ENCODE measurements around the gene CHST3.
"Not testable (repeated sequence)": the region's sequence is repeated elsewhere in the genome, so short reads cannot be mapped to it uniquely, and the experiment has no call there.

The CHST3 gene

DNA sequence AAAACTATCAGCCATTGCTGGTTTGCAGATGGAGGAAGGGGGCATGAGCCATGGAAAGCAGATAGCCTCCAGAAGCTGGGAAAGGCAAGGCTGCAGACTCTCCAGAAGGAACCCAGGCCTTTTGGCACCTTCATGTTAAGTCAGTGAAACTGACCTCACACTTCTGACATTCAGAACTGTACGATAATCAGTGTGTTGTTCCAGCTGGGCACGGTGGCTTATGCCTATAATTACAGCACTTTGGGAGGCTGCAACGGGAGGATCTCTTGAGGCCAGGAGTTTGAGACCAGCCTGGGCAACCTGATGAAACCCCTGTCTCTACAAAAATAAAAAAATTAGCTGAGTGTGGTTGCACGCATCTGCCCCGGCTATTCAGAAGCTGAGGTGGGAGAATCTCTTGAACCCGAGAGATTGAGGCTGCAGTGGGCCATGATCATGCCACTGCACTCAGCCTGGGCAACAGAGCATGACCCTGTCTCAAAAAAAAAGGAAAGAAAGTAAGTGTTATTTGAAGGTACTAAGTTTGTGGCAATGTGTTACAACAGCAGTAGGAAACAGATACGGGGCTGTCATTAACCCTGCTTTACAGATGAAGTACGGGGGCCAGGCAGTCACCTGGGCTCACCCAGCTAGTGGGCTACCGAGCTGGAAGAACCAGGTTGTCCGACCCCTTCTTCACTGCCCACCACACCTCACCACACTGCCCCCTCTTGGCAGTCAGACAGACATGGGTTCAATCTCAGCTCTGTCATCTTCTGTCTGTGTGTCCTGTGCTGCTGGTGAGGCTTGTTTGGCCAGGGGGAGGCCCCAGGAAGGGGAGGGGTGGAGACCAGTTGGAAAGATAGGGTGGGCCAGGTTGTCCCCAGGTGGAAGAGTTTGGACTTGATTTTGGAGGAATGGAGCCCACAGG lies 18.3 kb downstream of the CHST3 start:
- Histone ChIP-seq H3K36me3 (no peaks in the 10 kb centered on the region), H3K9me3 (no peaks in the 10 kb centered on the region), H3K4me3 (no peak overlapping the region), H3K27me3 (no peaks in the 10 kb centered on the region), H3K27ac (peak overlapping the region; percentile 81 to 87), H3K4me1 (peaks cover 0 to 100% (median 94%) of the 10 kb centered on the region in 4 donors)
- intact Hi-C loops (cut with DNase I; ENCODE audit: low total_unique reads) = loop anchor here (10.0 kb wide), 1 partner anchor 262 kb away; no protein-coding TSS in a partner anchor
- peak in 1 of 2 donors; percentile 41 for DNase-seq
- TF ChIP-seq, protein P1, sequence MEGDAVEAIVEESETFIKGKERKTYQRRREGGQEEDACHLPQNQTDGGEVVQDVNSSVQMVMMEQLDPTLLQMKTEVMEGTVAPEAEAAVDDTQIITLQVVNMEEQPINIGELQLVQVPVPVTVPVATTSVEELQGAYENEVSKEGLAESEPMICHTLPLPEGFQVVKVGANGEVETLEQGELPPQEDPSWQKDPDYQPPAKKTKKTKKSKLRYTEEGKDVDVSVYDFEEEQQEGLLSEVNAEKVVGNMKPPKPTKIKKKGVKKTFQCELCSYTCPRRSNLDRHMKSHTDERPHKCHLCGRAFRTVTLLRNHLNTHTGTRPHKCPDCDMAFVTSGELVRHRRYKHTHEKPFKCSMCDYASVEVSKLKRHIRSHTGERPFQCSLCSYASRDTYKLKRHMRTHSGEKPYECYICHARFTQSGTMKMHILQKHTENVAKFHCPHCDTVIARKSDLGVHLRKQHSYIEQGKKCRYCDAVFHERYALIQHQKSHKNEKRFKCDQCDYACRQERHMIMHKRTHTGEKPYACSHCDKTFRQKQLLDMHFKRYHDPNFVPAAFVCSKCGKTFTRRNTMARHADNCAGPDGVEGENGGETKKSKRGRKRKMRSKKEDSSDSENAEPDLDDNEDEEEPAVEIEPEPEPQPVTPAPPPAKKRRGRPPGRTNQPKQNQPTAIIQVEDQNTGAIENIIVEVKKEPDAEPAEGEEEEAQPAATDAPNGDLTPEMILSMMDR (IDR thresholded peaks at IDR 0.05) = no peak

DNA sequence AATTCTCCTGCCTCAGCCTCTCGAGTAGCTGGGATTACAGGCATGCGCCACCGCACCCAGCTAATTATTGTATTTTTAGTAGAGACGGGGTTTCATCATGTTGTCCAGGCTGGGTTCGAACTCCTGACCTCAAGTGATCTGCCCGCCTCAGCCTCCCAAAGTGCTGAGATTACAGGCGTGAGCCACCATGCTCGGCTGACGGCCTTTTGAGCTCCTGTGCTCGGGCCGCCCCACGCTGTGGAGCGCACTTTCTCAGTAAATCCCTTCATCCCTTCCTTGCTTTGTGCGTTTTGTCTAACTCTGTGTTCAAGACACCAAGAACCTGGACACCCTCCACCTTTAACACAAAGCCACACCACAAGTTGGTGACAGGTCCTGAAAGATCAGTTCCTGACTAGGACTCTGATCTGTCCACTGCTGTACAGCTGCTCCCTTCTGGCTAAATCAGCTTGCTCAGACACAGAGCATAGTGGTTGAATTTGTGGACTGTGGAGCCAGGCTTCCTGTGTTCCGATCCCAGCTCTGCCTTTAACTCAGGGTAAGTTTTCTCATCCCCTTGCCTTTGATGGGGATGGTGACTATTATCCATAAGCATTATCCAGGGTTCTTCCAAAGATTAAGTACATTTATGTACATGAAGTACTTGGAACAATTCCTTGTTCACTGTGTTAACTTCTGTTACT lies 20.1 kb downstream of the CHST3 start:
- intact Hi-C loops (cut with DNase I; ENCODE audit: low total_unique reads) = loop anchor here (10.0 kb wide), 1 partner anchor 261 kb away; no protein-coding TSS in a partner anchor
- Histone ChIP-seq H3K27ac (peak overlapping the region; percentile 74 to 81), H3K27me3 (no peaks in the 10 kb centered on the region), H3K9me3 (no peaks in the 10 kb centered on the region), H3K4me3 (no peak overlapping the region), H3K36me3 (no peaks in the 10 kb centered on the region), H3K4me1 (peaks cover 0 to 90% (median 82%) of the 10 kb centered on the region in 4 donors)
- TF ChIP-seq, protein P1 (IDR thresholded peaks at IDR 0.05) = no peak
- DNase-seq = no peak

DNA sequence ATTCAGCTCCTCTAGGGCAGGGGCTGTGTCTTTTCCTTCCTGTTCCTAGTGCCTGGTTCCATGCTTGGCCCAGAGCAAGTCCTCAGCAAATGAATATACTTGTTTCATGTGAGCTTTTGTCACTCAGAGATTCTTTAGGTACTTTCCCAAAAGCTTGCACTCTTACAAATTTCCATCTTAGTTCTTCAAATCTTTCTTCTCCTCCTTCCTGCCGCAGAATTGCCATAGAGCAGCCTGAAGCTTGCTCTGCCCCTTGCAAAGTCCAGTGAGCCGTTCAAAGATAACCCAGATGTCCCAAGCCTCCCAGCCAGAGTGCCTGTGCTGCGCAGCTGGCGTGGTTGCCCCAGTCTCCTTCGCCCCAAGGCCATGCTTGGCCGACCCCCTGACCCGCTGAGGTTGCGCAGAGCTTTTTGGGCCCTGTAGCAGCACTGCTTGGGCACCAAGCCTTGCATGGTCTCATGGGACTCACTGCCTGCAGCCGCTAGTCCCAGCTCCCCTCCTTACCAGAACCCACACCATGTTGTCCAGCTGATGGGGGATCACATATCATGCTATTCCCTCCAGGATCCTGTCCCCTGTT lies 20.7 kb downstream of the CHST3 start:
- Histone ChIP-seq H3K27ac (peak overlapping the region; percentile 74 to 81), H3K4me1 (peaks cover 0 to 88% (median 76%) of the 10 kb centered on the region in 4 donors)
- intact Hi-C loops (cut with DNase I; ENCODE audit: low total_unique reads) = loop anchor here (10.0 kb wide), 1 partner anchor 260 kb away; no protein-coding TSS in a partner anchor

DNA sequence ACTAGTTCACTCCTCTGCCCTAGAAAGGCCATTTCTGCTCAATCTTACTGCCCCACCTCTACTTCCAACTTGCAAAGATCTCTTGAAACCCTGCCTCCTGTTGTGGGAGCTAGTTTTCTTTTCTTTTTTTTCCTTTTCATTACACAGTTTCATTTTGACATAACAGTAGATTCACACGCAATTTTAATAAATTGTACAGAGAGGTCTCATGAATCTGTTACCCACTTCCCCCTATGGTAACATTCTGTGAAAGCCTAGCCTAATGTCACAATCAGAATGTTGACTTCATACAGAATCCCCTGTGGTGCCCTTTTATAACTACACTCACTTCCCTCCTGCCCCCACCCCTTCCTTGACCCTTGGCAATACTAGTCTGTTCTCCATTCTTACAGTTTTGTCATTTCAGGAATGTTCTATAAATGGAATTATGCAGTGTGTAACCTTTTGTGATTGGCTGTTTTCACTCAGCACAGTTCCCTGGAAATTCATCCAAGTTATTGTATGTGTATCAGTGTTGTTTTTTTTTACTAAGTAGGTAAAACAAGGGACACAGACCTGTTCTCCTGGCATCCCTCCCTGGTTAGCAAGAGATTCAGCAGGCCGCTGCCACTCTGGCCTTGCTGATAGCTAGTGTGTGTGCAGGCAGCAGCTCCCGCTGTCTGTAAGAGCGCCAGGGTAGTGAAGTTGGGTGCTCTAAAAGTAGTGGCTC lies 21.5 kb downstream of the CHST3 start:
- TF ChIP-seq, protein P1 (IDR thresholded peaks at IDR 0.05) = no peak
- no peaks in the 10 kb centered on the region for H3K9me3 ChIP-seq
- DNase-seq = peak; percentile 81 to 86
- H3K27me3 ChIP-seq = no peaks in the 10 kb centered on the region
- H3K27ac ChIP-seq = peak overlapping the region; percentile 74 to 81
- intact Hi-C loops (cut with DNase I; ENCODE audit: low total_unique reads) = loop anchor here (10.0 kb wide), 1 partner anchor 259 kb away; no protein-coding TSS in a partner anchor
- H3K4me1 ChIP-seq = peaks cover 0 to 85% (median 69%) of the 10 kb centered on the region in 4 donors
- no peak overlapping the region for H3K4me3 ChIP-seq
- H3K36me3 ChIP-seq = no peaks in the 10 kb centered on the region

More for the DNA sequence above, 20.7 kb downstream of the CHST3 start:
- TF ChIP-seq, protein P1 (IDR thresholded peaks at IDR 0.05) = no peak
- no peaks in the 10 kb centered on the region for H3K27me3 ChIP-seq
- H3K36me3 ChIP-seq = no peaks in the 10 kb centered on the region
- peak in 1 of 2 donors; percentile 81 for DNase-seq
- H3K4me3 ChIP-seq = no peak overlapping the region
- no peaks in the 10 kb centered on the region for H3K9me3 ChIP-seq

DNA sequence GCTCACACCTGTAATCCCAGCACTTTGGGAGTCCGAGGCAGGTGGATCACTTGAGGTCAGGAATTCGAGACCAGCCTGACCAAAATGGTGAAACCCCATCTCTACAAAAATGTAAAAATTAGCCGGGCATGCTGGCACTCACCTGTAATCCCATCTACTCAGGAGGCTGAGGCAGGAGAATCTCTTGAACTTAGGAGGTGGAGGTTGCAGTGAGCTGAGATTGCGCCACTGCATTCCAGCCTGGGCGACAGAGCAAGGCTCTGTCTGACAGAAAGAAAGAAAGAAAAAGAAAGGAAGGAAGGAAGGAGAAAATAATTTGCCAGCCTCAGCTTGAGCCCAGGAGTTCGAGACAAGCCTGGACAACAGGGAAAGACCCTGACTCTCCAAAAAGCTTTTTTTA lies 24.7 kb downstream of the CHST3 start:
- H3K27ac ChIP-seq = not testable (repeated sequence)

More for the DNA sequence above, 24.7 kb downstream of the CHST3 start:
- peaks cover 0 to 72% (median 38%) of the 10 kb centered on the region in 4 donors for H3K4me1 ChIP-seq
- not testable (repeated sequence) for H3K9me3 ChIP-seq, H3K4me3 ChIP-seq, H3K36me3 ChIP-seq, H3K27me3 ChIP-seq, DNase-seq
- intact Hi-C loops (cut with DNase I; ENCODE audit: low total_unique reads) = loop anchor here (10.0 kb wide), 1 partner anchor 256 kb away; no protein-coding TSS in a partner anchor

Data from tibial artery (tissue), 4 donors.